ENCODE data around the gene PPP1R3F. TPM values are rescaled to one million over a fixed set of nuclear protein-coding genes. Genes with fewer than 3 reads are reported as not detected.

PPP1R3F gene
- total RNA-seq, 1 experiment from 2014 or later, result 3.6 TPM

GRCh38 chrX:49257846-49258748 lies 11.5 kb upstream of the PPP1R3F start:
- Histone ChIP-seq H3K27ac (no peak overlapping the region), H3F3A (ENCODE audit: insufficient read depth, low read depth) (no peaks in the 10 kb centered on the region), H3K79me2 (ENCODE audit: low read depth) (no peaks in the 10 kb centered on the region), H3K4me3 (no peak overlapping the region), H4K20me1 (ENCODE audit: insufficient read depth) (no peaks in the 10 kb centered on the region), H2AFZ (no peak overlapping the region), H3K4me2 (no peak overlapping the region), H3K27me3 (ENCODE audit: insufficient read depth, low read depth) (no peaks in the 10 kb centered on the region), H3K4me1 (replicated peaks; ENCODE audit: insufficient read depth) (no peaks in the 10 kb centered on the region), H3K9me3 (ENCODE audit: insufficient read depth, low read depth) (no peaks in the 10 kb centered on the region), H3K9me2 (ENCODE audit: insufficient read depth) (no peaks in the 10 kb centered on the region), H3K36me3 (ENCODE audit: low read depth) (no peaks in the 10 kb centered on the region)
- intact Hi-C loops (cut with micrococcal nuclease; ENCODE audit: unreplicated experiment), result no loop called here
- no TSS peak for BruUV-seq (replicated peaks)
- no peak for DNase-seq
- TF ChIP-seq EZH2 (IDR thresholded peaks at IDR 0.05; ENCODE audit: low read depth), result no peak
- no peak for TF ChIP-seq CTCF (conservative IDR thresholded peaks at IDR 0.05)
- POLR2A ChIA-PET (ENCODE audit: unreplicated experiment), result no interaction called here
- CTCF ChIA-PET, result interaction anchor here (0.6 kb wide), 1 partner anchor 9 kb away, joined by 7 read pairs; no protein-coding TSS in a partner anchor

GRCh38 chrX:49258749-49259124 lies 10.9 kb upstream of the PPP1R3F start:
- H3K36me3 ChIP-seq (ENCODE audit: low read depth), result no peaks in the 10 kb centered on the region
- H3K4me2 ChIP-seq, result no peak overlapping the region
- BruUV-seq (replicated peaks), result no TSS peak
- H4K20me1 ChIP-seq (ENCODE audit: insufficient read depth), result no peaks in the 10 kb centered on the region
- no peak for DNase-seq
- no peak overlapping the region for H3K4me3 ChIP-seq
- no peaks in the 10 kb centered on the region for H3K4me1 ChIP-seq (replicated peaks; ENCODE audit: insufficient read depth)
- H3K9me2 ChIP-seq (ENCODE audit: insufficient read depth), result no peaks in the 10 kb centered on the region
- CTCF ChIA-PET, result no interaction called here
- H3K9me3 ChIP-seq (ENCODE audit: insufficient read depth, low read depth), result no peaks in the 10 kb centered on the region
- H3K27ac ChIP-seq, result no peak overlapping the region
- H3F3A ChIP-seq (ENCODE audit: insufficient read depth, low read depth), result no peaks in the 10 kb centered on the region
- no peaks in the 10 kb centered on the region for H3K27me3 ChIP-seq (ENCODE audit: insufficient read depth, low read depth)
- TF ChIP-seq EZH2 (IDR thresholded peaks at IDR 0.05; ENCODE audit: low read depth) (no peak), CTCF (conservative IDR thresholded peaks at IDR 0.05) (no peak)
- POLR2A ChIA-PET (ENCODE audit: unreplicated experiment), result no interaction called here
- intact Hi-C loops (cut with micrococcal nuclease; ENCODE audit: unreplicated experiment), result no loop called here
- H2AFZ ChIP-seq, result no peak overlapping the region
- H3K79me2 ChIP-seq (ENCODE audit: low read depth), result no peaks in the 10 kb centered on the region

- POLR2A ChIA-PET (ENCODE audit: unreplicated experiment), result interaction anchor here (0.6 kb wide), 1 partner anchor 1021 kb away, joined by 6 read pairs; no protein-coding TSS in a partner anchor
- no peaks in the 10 kb centered on the region for H3K9me2 ChIP-seq (ENCODE audit: insufficient read depth)
- H3F3A ChIP-seq (ENCODE audit: insufficient read depth, low read depth), result no peaks in the 10 kb centered on the region
- H3K36me3 ChIP-seq (ENCODE audit: low read depth), result no peaks in the 10 kb centered on the region
- no peak for DNase-seq
- H3K27me3 ChIP-seq (ENCODE audit: insufficient read depth, low read depth), result no peaks in the 10 kb centered on the region
- no peaks in the 10 kb centered on the region for H3K79me2 ChIP-seq (ENCODE audit: low read depth)
- H3K4me3 ChIP-seq, result no peak overlapping the region
- no peaks in the 10 kb centered on the region for H4K20me1 ChIP-seq (ENCODE audit: insufficient read depth)
- H3K4me2 ChIP-seq, result no peak overlapping the region
- no peaks in the 10 kb centered on the region for H3K4me1 ChIP-seq (replicated peaks; ENCODE audit: insufficient read depth)
- no TSS peak for BruUV-seq (replicated peaks)
- H3K27ac ChIP-seq, result no peak overlapping the region
- CTCF ChIA-PET, result no interaction called here
- no peaks in the 10 kb centered on the region for H3K9me3 ChIP-seq (ENCODE audit: insufficient read depth, low read depth)
- intact Hi-C loops (cut with micrococcal nuclease; ENCODE audit: unreplicated experiment), result no loop called here
- TF ChIP-seq EZH2 (IDR thresholded peaks at IDR 0.05; ENCODE audit: low read depth) (no peak), CTCF (conservative IDR thresholded peaks at IDR 0.05) (no peak)
- H2AFZ ChIP-seq, result no peak overlapping the region
Measured at GRCh38 chrX:49260221-49260985, 9.2 kb upstream of the PPP1R3F start.
